Tibial nerve (tissue), 4 donors: Measurements from ENCODE around the gene PTPRG. TPM values are rescaled to one million over a fixed set of nuclear protein-coding genes. Genes with fewer than 3 reads are reported as not detected.

ENCODE experiments used
- DNase-seq, 2 donors: peaks; one replicate each; pipeline ENCODE4 v3.0.0-alpha.2; 2019; ENCODE audit warnings: low spot score in 2 of 2
- H3K27ac ChIP-seq, 4 donors: fragments of 200-600 bp; sonication (generic) in 3 of 4; one replicate each; pipeline ENCODE4 v1.5.1; 2017 to 2019; ENCODE audit warnings: mild to moderate bottlenecking in 1 of 4
- H3K27me3 ChIP-seq, 2 donors: fragments of 200-600 bp; sonication (generic) in 1 of 2; one replicate each; pipeline versions ENCODE4 v1.5.1 to v1.6.0; 2017 to 2019
- H3K36me3 ChIP-seq, 3 donors: fragments of 200-600 bp; sonication (generic); one replicate each; pipeline ENCODE4 v1.5.1; 2018 to 2019
- H3K4me1 ChIP-seq, 4 donors: fragments of 200-600 bp; sonication (generic) in 3 of 4; one replicate each; pipeline ENCODE4 v1.5.1; 2017 to 2019
- H3K4me3 ChIP-seq, 4 donors: fragments of 200-600 bp; sonication (generic) in 3 of 4; one replicate each; pipeline ENCODE4 v1.5.1; 2017 to 2019; ENCODE audit warnings: mild to moderate bottlenecking in 1 of 4, moderate library complexity in 1 of 4
- H3K9me3 ChIP-seq, 4 donors: fragments of 200-600 bp; sonication (generic) in 3 of 4; one replicate each; pipeline ENCODE4 v1.5.1; 2017 to 2019
- EP300 ChIP-seq, 2 donors: sonication (generic); formaldehyde crosslinking; IDR thresholded peaks; one replicate each; pipeline ENCODE4 v1.6.1; 2017; ENCODE audit warnings: antibody characterized with exemption in 2 of 2, mild to moderate bottlenecking in 1 of 2
- POLR2A ChIP-seq, 2 donors: fragments of 450-650 bp; IDR thresholded peaks; one replicate each; pipeline ENCODE4 v1.6.1; 2017; ENCODE audit warnings: antibody characterized with exemption in 2 of 2, mild to moderate bottlenecking in 2 of 2, moderate library complexity in 2 of 2
- WGBS, 2 donors: methylation state at CpG; one replicate each; pipeline ENCODE4 v1.1.5; 2018; 5-methylcytosine and 5-hydroxymethylcytosine counted together
- total RNA-seq, 4 donors: library from RNA; depleted of rRNA; stranded (reverse); fragments of >200 nt; gene quantifications; one replicate each; pipeline ENCODE4 v1.1.0, GENCODE V29; 2016
- TF ChIP-seq, protein P1 (sequence below), 5 experiments: fragments of 200-600 bp in 3 of 5; fragments of 450-650 bp in 2 of 5; sonication (generic) in 3 of 5; IDR thresholded peaks; one replicate each; pipeline ENCODE4 v1.5.1; 2016 to 2019; ENCODE audit warnings: antibody characterized with exemption in 5 of 5, mild to moderate bottlenecking in 3 of 5, moderate library complexity in 2 of 5

PTPRG gene
- total RNA-seq, 4 donors from 2014 or later = 112 to 174 (median 121) TPM

DNA sequence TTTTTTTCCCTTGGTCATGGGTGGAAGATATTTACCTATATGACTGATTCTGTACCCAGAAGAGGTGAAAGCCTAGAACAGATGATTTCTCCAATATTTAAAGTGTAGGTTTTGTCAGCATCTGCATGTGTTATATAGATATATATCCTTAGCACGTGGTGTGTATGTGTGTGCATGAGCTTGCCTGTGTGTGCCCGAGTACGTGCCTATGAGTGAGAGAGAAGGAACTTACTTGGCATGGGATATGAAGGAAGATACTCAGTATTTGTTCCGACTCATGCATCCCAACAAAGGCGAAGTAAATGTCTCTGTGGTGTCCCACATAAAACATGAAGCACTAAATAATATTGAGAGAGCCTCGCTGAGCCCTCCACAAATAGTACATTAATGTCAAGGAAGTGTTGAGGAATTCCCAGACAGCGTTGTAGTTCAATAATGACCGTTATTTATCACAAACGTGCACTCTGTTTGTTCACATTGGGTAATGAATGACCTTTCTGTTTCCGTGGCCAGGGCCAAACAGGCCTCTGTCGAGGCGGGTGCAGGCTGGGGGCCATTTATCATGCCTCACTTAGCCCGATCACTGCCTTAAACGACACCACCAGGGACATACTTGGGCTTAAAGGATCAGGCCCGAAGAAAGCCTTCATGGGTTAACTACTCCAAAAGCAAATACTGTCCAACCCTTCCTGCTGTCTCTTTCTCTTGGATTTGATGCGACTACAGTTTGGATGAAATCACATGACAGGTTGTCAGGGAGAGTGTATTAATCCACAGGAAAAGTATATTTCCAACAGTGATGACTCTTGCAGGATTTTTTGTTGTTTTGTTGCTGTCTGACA, 267.7 kb downstream of the PTPRG start:
- H3K4me1 ChIP-seq = peaks cover 0 to 14% (median 0%) of the 10 kb centered on the region in 4 donors
- DNase-seq = no peak
- 33 to 41% methylated on average over 16 of the region's 16 CpGs for WGBS, 2 donors
- TF ChIP-seq POLR2A (IDR thresholded peaks at IDR 0.05) (no peak), EP300 (IDR thresholded peaks at IDR 0.05) (no peak)
- TF ChIP-seq, protein P1, sequence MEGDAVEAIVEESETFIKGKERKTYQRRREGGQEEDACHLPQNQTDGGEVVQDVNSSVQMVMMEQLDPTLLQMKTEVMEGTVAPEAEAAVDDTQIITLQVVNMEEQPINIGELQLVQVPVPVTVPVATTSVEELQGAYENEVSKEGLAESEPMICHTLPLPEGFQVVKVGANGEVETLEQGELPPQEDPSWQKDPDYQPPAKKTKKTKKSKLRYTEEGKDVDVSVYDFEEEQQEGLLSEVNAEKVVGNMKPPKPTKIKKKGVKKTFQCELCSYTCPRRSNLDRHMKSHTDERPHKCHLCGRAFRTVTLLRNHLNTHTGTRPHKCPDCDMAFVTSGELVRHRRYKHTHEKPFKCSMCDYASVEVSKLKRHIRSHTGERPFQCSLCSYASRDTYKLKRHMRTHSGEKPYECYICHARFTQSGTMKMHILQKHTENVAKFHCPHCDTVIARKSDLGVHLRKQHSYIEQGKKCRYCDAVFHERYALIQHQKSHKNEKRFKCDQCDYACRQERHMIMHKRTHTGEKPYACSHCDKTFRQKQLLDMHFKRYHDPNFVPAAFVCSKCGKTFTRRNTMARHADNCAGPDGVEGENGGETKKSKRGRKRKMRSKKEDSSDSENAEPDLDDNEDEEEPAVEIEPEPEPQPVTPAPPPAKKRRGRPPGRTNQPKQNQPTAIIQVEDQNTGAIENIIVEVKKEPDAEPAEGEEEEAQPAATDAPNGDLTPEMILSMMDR (IDR thresholded peaks at IDR 0.05) = no peak
- peak overlapping the region in 2 of 4 donors; percentile 20 to 67 for H3K27ac ChIP-seq
- H3K36me3 ChIP-seq = no peaks in the 10 kb centered on the region
- H3K27me3 ChIP-seq = no peaks in the 10 kb centered on the region
- no peak overlapping the region for H3K4me3 ChIP-seq
- H3K9me3 ChIP-seq = no peaks in the 10 kb centered on the region

DNA sequence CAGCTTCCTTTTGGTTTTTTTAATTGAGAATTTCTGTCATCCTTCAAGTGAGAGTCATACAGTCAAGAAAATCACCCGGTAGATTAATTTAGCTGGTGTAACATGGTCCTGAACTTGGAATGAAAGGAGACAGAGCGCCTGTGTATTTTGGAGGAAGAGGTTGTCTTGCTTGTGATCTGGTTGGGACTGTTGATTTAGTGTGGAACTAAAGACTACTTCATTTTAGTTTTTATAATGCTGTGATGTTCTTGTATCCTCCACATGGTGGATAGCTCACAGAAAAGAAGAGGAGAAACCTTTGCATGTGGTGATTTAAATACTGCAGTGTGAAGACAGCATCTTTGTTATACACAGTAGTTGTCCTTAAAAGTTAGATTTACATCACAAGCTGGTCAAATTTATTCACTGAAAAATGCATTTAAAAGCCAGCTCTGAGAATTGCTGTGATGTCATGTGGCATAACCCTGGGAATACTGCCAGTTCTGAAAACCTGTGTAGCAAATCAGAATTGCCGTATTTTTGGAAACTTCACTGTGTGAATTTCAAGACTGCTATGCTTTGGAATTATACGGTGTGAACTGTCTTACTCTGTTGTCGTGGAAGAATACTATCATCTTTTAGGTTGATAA, 268.5 kb downstream of the PTPRG start:
- WGBS, 2 donors = 40 to 43% methylated on average over 5 of the region's 5 CpGs

DNA sequence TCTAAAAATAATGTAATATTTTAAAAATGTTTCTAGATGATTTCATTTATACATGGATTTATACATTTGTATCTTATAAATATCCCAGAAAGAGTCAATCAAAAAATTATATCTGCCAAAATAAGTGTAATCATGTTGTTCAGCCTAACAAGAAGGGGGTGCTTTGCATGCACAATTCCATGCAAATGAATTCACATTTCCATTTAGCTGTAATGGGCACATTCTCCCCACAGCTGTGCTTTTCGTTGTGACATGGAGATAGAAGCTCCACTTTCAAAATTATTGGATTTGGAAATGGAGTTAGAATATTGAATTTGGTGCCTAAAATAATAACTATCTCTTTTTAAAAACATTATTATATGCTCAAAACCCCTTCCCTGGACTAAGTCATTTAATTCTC, 270.6 kb downstream of the PTPRG start:
- 72 to 80% methylated on average over 1 of the region's 1 CpG for WGBS, 2 donors

More for the DNA sequence above, 268.5 kb downstream of the PTPRG start:
- DNase-seq = peak in 1 of 2 donors; percentile 40
- H3K27me3 ChIP-seq = no peaks in the 10 kb centered on the region
- H3K4me1 ChIP-seq = peaks cover 0 to 14% (median 0%) of the 10 kb centered on the region in 4 donors
- H3K9me3 ChIP-seq = no peaks in the 10 kb centered on the region
- H3K36me3 ChIP-seq = no peaks in the 10 kb centered on the region
- H3K27ac ChIP-seq = peak overlapping the region in 2 of 4 donors; percentile 20 to 67
- H3K4me3 ChIP-seq = no peak overlapping the region
- TF ChIP-seq POLR2A (IDR thresholded peaks at IDR 0.05) = no peak
- peak in 1 of 2 donors; percentile 44 for TF ChIP-seq EP300 (IDR thresholded peaks at IDR 0.05)
- TF ChIP-seq, protein P1 (IDR thresholded peaks at IDR 0.05) = peak in 1 of 5 experiments; percentile 23

DNA sequence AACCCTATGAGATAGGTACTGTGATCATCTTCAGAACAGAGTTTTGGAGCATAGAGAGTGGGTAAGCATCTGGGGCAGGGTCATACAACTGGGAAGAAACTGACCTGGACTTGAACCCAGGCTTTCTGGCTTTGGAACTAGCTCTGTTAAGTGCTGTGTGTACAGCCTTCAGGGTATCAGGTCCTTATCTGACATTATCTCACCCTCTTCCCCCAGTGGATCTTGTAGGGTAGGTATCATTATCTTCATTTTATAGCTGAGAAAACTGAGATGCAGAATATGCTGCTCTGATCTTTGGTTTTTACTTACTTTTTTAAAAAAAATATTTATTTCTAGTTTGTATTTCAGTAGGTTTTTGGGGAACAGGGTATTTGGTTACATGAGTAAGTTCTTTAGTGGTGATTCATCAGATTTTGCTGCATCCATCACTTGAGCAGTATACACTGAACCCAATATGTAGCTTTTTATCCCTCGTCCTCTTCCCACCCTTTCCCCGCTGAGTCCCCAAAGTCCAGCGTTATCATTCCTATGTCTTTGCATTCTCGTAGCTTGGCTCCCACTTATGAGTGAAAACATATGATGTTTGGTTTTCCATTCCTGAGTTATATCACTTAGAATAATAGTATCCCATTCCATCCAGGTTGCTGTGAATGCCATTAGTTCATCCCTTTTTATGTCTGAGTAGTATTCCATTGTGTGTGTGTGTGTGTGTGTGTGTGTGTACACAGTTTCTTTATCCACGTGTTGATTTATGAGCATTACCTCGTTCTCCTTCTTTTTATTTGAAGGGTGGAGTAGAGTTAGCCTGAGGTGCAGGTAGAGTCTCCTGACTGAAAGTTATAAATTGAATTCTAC, 271.2 kb downstream of the PTPRG start:
- TF ChIP-seq, protein P1 (IDR thresholded peaks at IDR 0.05) = no peak
- TF ChIP-seq EP300 (IDR thresholded peaks at IDR 0.05) = no peak
- TF ChIP-seq POLR2A (IDR thresholded peaks at IDR 0.05) = no peak
- no peak for DNase-seq
- no peaks in the 10 kb centered on the region for H3K9me3 ChIP-seq
- no peaks in the 10 kb centered on the region for H3K27me3 ChIP-seq
- 84 to 86% methylated on average over 6 of the region's 6 CpGs for WGBS, 2 donors
- peaks cover 0 to 14% (median 0%) of the 10 kb centered on the region in 4 donors for H3K4me1 ChIP-seq
- H3K36me3 ChIP-seq = no peaks in the 10 kb centered on the region
- H3K4me3 ChIP-seq = no peak overlapping the region
- H3K27ac ChIP-seq = no peak overlapping the region

More for the DNA sequence above, 270.6 kb downstream of the PTPRG start:
- H3K27ac ChIP-seq = no peak overlapping the region
- H3K36me3 ChIP-seq = no peaks in the 10 kb centered on the region
- H3K4me3 ChIP-seq = no peak overlapping the region
- DNase-seq = no peak
- TF ChIP-seq POLR2A (IDR thresholded peaks at IDR 0.05) (no peak), EP300 (IDR thresholded peaks at IDR 0.05) (no peak)
- TF ChIP-seq, protein P1 (IDR thresholded peaks at IDR 0.05) = no peak
- H3K27me3 ChIP-seq = no peaks in the 10 kb centered on the region
- H3K9me3 ChIP-seq = no peaks in the 10 kb centered on the region
- H3K4me1 ChIP-seq = peaks cover 0 to 14% (median 0%) of the 10 kb centered on the region in 4 donors
